ENCODE data around the gene SNAI1.
A peak's percentile ranks its signal among the peaks of the same experiment; 100 is the strongest.
"Not testable (repeated sequence)": the region's sequence is repeated elsewhere in the genome, so short reads cannot be mapped to it uniquely, and the experiment has no call there.

SNAI1 gene

GRCh38 chr20:49948809-49949507 lies 33.8 kb upstream of the SNAI1 start:
- Mint-ChIP-seq H3K4me1 (peaks cover 2% of the 10 kb centered on the region), H3K4me3 (no peak overlapping the region), H3K27me3 (no peaks in the 10 kb centered on the region), H3K9me3 (no peaks in the 10 kb centered on the region), H3K36me3 (peaks cover 64% of the 10 kb centered on the region), H3K27ac (peak overlapping the region; percentile 49)
- CTCF ChIA-PET: interaction anchor here (0.7 to 2.6 kb wide), 3 partner anchors 16 to 122 kb away, joined by 3 to 10 read pairs (median 3); no protein-coding TSS in a partner anchor
- DNase-seq: peak; percentile 12

- no peak overlapping the region for H3K4me3 Mint-ChIP-seq
- DNase-seq: no peak
- H3K36me3 Mint-ChIP-seq: peaks cover 59% of the 10 kb centered on the region
- H3K27me3 Mint-ChIP-seq: no peaks in the 10 kb centered on the region
- H3K4me1 Mint-ChIP-seq: no peaks in the 10 kb centered on the region
- no peaks in the 10 kb centered on the region for H3K9me3 Mint-ChIP-seq
- CTCF ChIA-PET: interaction anchor here (2.1 to 2.6 kb wide), 2 partner anchors 14 to 120 kb away, joined by 6 to 10 read pairs; no protein-coding TSS in a partner anchor
- no peak overlapping the region for H3K27ac Mint-ChIP-seq
These were observed 31.6 kb upstream of the SNAI1 start for GRCh38 chr20:49951151-49951550.

- Mint-ChIP-seq H3K27me3 (no peaks in the 10 kb centered on the region), H3K9me3 (no peaks in the 10 kb centered on the region), H3K4me3 (no peak overlapping the region), H3K4me1 (no peaks in the 10 kb centered on the region), H3K27ac (no peak overlapping the region), H3K36me3 (peaks cover 50% of the 10 kb centered on the region)
- CTCF ChIA-PET: interaction anchor here (0.9 kb wide), 1 partner anchor 10 kb away, joined by 4 read pairs; no protein-coding TSS in a partner anchor
- no peak for DNase-seq
These were observed 27.6 kb upstream of the SNAI1 start for GRCh38 chr20:49955167-49955566.

- CTCF ChIA-PET: interaction anchor here (0.9 kb wide), 1 partner anchor 9 kb away, joined by 4 read pairs; no protein-coding TSS in a partner anchor
- not testable (repeated sequence) for H3K4me3 Mint-ChIP-seq, DNase-seq, H3K27ac Mint-ChIP-seq, H3K4me1 Mint-ChIP-seq, H3K27me3 Mint-ChIP-seq, H3K9me3 Mint-ChIP-seq
- H3K36me3 Mint-ChIP-seq: peaks cover 44% of the 10 kb centered on the region
These were observed 26.9 kb upstream of the SNAI1 start for GRCh38 chr20:49955830-49956396.

- peak overlapping the region; percentile 33 for H3K27ac Mint-ChIP-seq
- DNase-seq: no peak
- H3K36me3 Mint-ChIP-seq: peaks cover 41% of the 10 kb centered on the region
- no peak overlapping the region for H3K4me3 Mint-ChIP-seq
- H3K9me3 Mint-ChIP-seq: no peaks in the 10 kb centered on the region
- CTCF ChIA-PET: no interaction called here
- no peaks in the 10 kb centered on the region for H3K27me3 Mint-ChIP-seq
- no peaks in the 10 kb centered on the region for H3K4me1 Mint-ChIP-seq
These were observed 26.1 kb upstream of the SNAI1 start for GRCh38 chr20:49956689-49957088.

GRCh38 chr20:49957089-49957938 lies 25.5 kb upstream of the SNAI1 start:
- H3K9me3 Mint-ChIP-seq, H3K4me3 Mint-ChIP-seq, H3K4me1 Mint-ChIP-seq, DNase-seq, H3K27me3 Mint-ChIP-seq, CTCF ChIA-PET: not testable (repeated sequence)
- peak overlapping the region; percentile 67 for H3K27ac Mint-ChIP-seq
- peaks cover 36% of the 10 kb centered on the region for H3K36me3 Mint-ChIP-seq

- Mint-ChIP-seq H3K4me3 (no peak overlapping the region), H3K9me3 (no peaks in the 10 kb centered on the region), H3K4me1 (no peaks in the 10 kb centered on the region), H3K36me3 (peaks cover 16% of the 10 kb centered on the region), H3K27ac (no peak overlapping the region), H3K27me3 (no peaks in the 10 kb centered on the region)
- CTCF ChIA-PET: no interaction called here
- DNase-seq: no peak
These were observed 21.4 kb upstream of the SNAI1 start for GRCh38 chr20:49961413-49961812.

GRCh38 chr20:49964964-49965780 lies 17.6 kb upstream of the SNAI1 start:
- H3K9me3 Mint-ChIP-seq: no peaks in the 10 kb centered on the region
- H3K4me1 Mint-ChIP-seq: no peaks in the 10 kb centered on the region

GRCh38 chr20:49965781-49966305 lies 16.9 kb upstream of the SNAI1 start:
- Mint-ChIP-seq H3K9me3 (no peaks in the 10 kb centered on the region), H3K27me3 (no peaks in the 10 kb centered on the region), H3K27ac (no peak overlapping the region), H3K4me3 (no peak overlapping the region), H3K4me1 (no peaks in the 10 kb centered on the region), H3K36me3 (no peaks in the 10 kb centered on the region)
- no peak for DNase-seq
- CTCF ChIA-PET: interaction anchor here (1.1 to 5.1 kb wide), 7 partner anchors 8 to 117 kb away, joined by 3 to 31 read pairs (median 6); no protein-coding TSS in a partner anchor

More at GRCh38 chr20:49964964-49965780, 17.6 kb upstream of the SNAI1 start:
- H3K36me3 Mint-ChIP-seq: peaks cover under 1% of the 10 kb centered on the region
- DNase-seq: peak; percentile 43
- no peaks in the 10 kb centered on the region for H3K27me3 Mint-ChIP-seq
- H3K4me3 Mint-ChIP-seq: no peak overlapping the region
- H3K27ac Mint-ChIP-seq: no peak overlapping the region
- CTCF ChIA-PET: interaction anchor here (0.6 to 5.1 kb wide), 12 partner anchors 8 to 120 kb away, joined by 3 to 31 read pairs (median 4); no protein-coding TSS in a partner anchor

GRCh38 chr20:49966861-49967260 lies 15.9 kb upstream of the SNAI1 start:
- CTCF ChIA-PET: interaction anchor here (1.0 to 5.1 kb wide), 4 partner anchors 12 to 116 kb away, joined by 3 to 31 read pairs (median 9); no protein-coding TSS in a partner anchor
- H3K9me3 Mint-ChIP-seq: no peaks in the 10 kb centered on the region
- H3K36me3 Mint-ChIP-seq: no peaks in the 10 kb centered on the region
- H3K4me1 Mint-ChIP-seq: no peaks in the 10 kb centered on the region
- no peak for DNase-seq
- H3K4me3 Mint-ChIP-seq: no peak overlapping the region
- H3K27me3 Mint-ChIP-seq: no peaks in the 10 kb centered on the region
- no peak overlapping the region for H3K27ac Mint-ChIP-seq

- Mint-ChIP-seq H3K4me1 (no peaks in the 10 kb centered on the region), H3K36me3 (no peaks in the 10 kb centered on the region), H3K27ac (no peak overlapping the region), H3K4me3 (no peak overlapping the region), H3K27me3 (no peaks in the 10 kb centered on the region), H3K9me3 (no peaks in the 10 kb centered on the region)
- CTCF ChIA-PET: interaction anchor here (1.1 kb wide), 1 partner anchor 10 kb away, joined by 6 read pairs; no protein-coding TSS in a partner anchor
- DNase-seq: no peak
These were observed 13.5 kb upstream of the SNAI1 start for GRCh38 chr20:49969234-49969633.

- no peaks in the 10 kb centered on the region for H3K27me3 Mint-ChIP-seq
- H3K36me3 Mint-ChIP-seq: no peaks in the 10 kb centered on the region
- CTCF ChIA-PET: interaction anchor here (1.1 kb wide), 1 partner anchor 9 kb away, joined by 6 read pairs; no protein-coding TSS in a partner anchor
These were observed 12.8 kb upstream of the SNAI1 start for GRCh38 chr20:49969946-49970345.

GRCh38 chr20:49970498-49970897 lies 12.3 kb upstream of the SNAI1 start:
- CTCF ChIA-PET: no interaction called here
- no peaks in the 10 kb centered on the region for H3K4me1 Mint-ChIP-seq
- no peak overlapping the region for H3K27ac Mint-ChIP-seq
- H3K36me3 Mint-ChIP-seq: no peaks in the 10 kb centered on the region
- no peaks in the 10 kb centered on the region for H3K9me3 Mint-ChIP-seq
- no peaks in the 10 kb centered on the region for H3K27me3 Mint-ChIP-seq
- no peak for DNase-seq
- H3K4me3 Mint-ChIP-seq: no peak overlapping the region

More at GRCh38 chr20:49969946-49970345, 12.8 kb upstream of the SNAI1 start:
- Mint-ChIP-seq H3K9me3 (no peaks in the 10 kb centered on the region), H3K4me3 (no peak overlapping the region), H3K27ac (no peak overlapping the region), H3K4me1 (no peaks in the 10 kb centered on the region)
- no peak for DNase-seq

Data from activated naive CD4-positive, alpha-beta T cell treated with anti-CD3 and anti-CD28 coated beads, Interleukin-2, amount 10 ng/mL, durations not matched to agents 7 days and 5 days (primary cell).